Small intestine (tissue), 7 donors: ENCODE measurements around the gene ATP5F1E. TPM values are rescaled to one million over a fixed set of nuclear protein-coding genes. Genes with fewer than 3 reads are reported as not detected.

ENCODE experiments used
- DNase-seq, 2 donors: peaks; one replicate each; pipeline versions ENCODE4 v3.0.0 to v3.0.0-alpha.2; 2013
- FAIRE-seq: peaks from 2 replicates; lab custom pipeline; 2012; peaks lifted over from hg19 to GRCh38; lab: Jason Lieb, UNC
- H3K27ac ChIP-seq, 3 donors: one replicate each; pipeline ENCODE4 v1.5.1; 2013; ENCODE audit warnings: low read length in 2 of 3, mild to moderate bottlenecking in 2 of 3, control low read depth in 1 of 3, inconsistent platforms in 1 of 3, low read depth in 1 of 3, moderate library complexity in 1 of 3
- H3K27me3 ChIP-seq, 3 donors: one replicate each; pipeline ENCODE4 v1.6.1; 2013; ENCODE audit warnings: low read length in 3 of 3, inconsistent platforms in 1 of 3; ENCODE audit not compliant: control insufficient read depth in 3 of 3, insufficient read depth in 3 of 3
- H3K36me3 ChIP-seq, 3 donors: one replicate each; pipeline ENCODE4 v1.6.1; 2013; ENCODE audit warnings: low read length in 3 of 3, inconsistent platforms in 1 of 3, low read depth in 1 of 3, mild to moderate bottlenecking in 1 of 3, moderate library complexity in 1 of 3; ENCODE audit not compliant: control insufficient read depth in 3 of 3, insufficient read depth in 2 of 3
- H3K4me1 ChIP-seq, 3 donors: one replicate each; pipeline ENCODE4 v1.6.1; 2013; ENCODE audit warnings: low read length in 2 of 3, inconsistent platforms in 1 of 3, low read depth in 1 of 3, mild to moderate bottlenecking in 1 of 3, moderate library complexity in 1 of 3; ENCODE audit not compliant: control insufficient read depth in 3 of 3, insufficient read depth in 2 of 3
- H3K4me3 ChIP-seq, 3 donors: one replicate each; pipeline ENCODE4 v1.5.1; 2013; ENCODE audit warnings: low read length in 3 of 3, control low read depth in 1 of 3, inconsistent platforms in 1 of 3, low read depth in 1 of 3, mild to moderate bottlenecking in 1 of 3, moderate library complexity in 1 of 3
- H3K9me3 ChIP-seq, 2 donors: one replicate each; pipeline ENCODE4 v1.6.1; 2013; ENCODE audit warnings: low read depth in 1 of 2, low read length in 1 of 2; ENCODE audit not compliant: control insufficient read depth in 2 of 2, insufficient read depth in 1 of 2
- WGBS, 3 donors: extraction: QIAGEN DNeasy Blood & Tissue Kit; methylation state at CpG; one replicate each; pipeline ENCODE4 v1.1.7; 2013; 5-methylcytosine and 5-hydroxymethylcytosine counted together
- polyA plus RNA-seq, 4 donors: library from polyadenylated mRNA; stranded (reverse) in 3 of 4; unstranded in 1 of 4; fragments of 200-250 nt in 3 of 4; fragments of 120-200 nt in 1 of 4; gene quantifications; one replicate each; pipeline versions ENCODE4 v1.2.1 to v1.2.3, GENCODE V29; 2013
- donor health status: healthy with polysubstance abuse.
- donor health status: control.
- donor health status: control.
- donor health status: Bipolar disorder and iron deficiency.
- donor health status: healthy.

The ATP5F1E gene
- polyA plus RNA-seq, 4 donors: 49.6 to 87.5 (median 69.8) TPM

DNA sequence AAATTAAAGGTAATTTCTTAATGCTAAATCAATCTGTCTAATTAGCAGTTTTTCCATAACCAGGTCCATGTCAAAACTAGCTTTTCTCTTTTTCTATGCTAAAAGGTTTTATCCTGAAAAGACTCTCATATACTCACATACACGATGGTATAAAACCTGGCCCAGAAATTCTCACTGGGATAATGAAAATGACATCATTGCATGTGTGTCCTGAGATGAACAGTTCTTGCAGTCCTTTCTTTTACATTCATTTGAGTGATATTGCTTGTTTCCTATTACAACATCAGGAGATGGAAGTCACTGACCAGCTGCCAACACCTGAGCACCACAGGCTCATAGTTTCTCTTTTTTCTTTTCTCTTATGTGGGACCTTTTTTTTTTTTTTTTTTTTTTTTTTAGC, 18.3 kb upstream of the ATP5F1E start:
- FAIRE-seq: no peak
- no peak overlapping the region for H3K27ac ChIP-seq
- H3K27me3 ChIP-seq: no peaks in the 10 kb centered on the region
- WGBS, 3 donors: 58 to 85% (median 78%) methylated on average over 1 of the region's 1 CpG
- no peak overlapping the region for H3K4me3 ChIP-seq
- H3K9me3 ChIP-seq: no peaks in the 10 kb centered on the region
- H3K36me3 ChIP-seq: no peaks in the 10 kb centered on the region
- no peak for DNase-seq
- H3K4me1 ChIP-seq: peaks cover 0 to 15% (median 10%) of the 10 kb centered on the region in 3 donors

GRCh38 chr20:59048681-59049030, 16.5 kb upstream of the ATP5F1E start:
- Histone ChIP-seq H3K27me3 (no peaks in the 10 kb centered on the region), H3K27ac (peak overlapping the region in 2 of 3 donors; percentile 72 to 86), H3K4me1 (peaks cover 0 to 15% (median 13%) of the 10 kb centered on the region in 3 donors), H3K36me3 (no peaks in the 10 kb centered on the region), H3K4me3 (no peak overlapping the region), H3K9me3 (no peaks in the 10 kb centered on the region)
- DNase-seq (no peak), FAIRE-seq (no peak)
- WGBS, 3 donors: 74 to 88% (median 79%) methylated on average over 2 of the region's 2 CpGs

DNA sequence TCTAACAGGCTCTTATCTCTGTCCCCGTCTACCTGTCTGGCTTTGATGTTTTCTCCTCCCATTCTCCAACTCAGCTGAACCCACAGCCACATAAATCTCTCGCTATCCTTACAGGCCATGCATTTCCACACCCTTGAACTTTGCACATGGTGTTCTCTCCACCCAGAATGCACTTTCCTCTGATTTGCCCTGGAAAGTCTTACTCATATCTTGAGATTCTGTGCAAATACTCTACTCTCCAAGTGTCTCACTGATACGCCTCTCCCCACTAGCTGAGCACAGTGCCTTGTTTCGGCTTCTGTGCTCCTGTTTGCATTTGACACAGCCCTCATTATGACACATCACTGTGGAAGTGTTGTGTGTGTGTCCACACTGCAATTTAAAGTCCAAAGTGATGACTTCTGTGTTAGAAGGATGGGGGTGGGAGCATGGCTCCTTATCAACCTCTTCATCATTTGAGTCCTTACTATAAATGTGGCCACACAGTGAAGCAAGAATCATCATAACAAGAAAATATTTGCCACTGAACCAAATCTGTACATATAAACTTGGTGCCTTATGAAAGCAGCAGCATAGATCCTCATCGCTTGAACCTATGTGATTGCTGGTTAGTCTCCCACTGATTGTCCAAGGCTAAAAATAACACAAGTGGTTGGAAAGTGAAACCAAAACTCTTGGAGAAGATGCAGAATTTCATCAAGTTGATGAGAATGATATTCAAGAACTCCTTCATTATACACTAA, 16.0 kb upstream of the ATP5F1E start:
- Histone ChIP-seq H3K27me3 (no peaks in the 10 kb centered on the region), H3K27ac (peak overlapping the region; percentile 71 to 86 (median 79)), H3K36me3 (no peaks in the 10 kb centered on the region), H3K4me3 (no peak overlapping the region), H3K9me3 (no peaks in the 10 kb centered on the region), H3K4me1 (peaks cover 0 to 17% (median 17%) of the 10 kb centered on the region in 3 donors)
- WGBS, 3 donors: 16 to 49% (median 20%) methylated on average over 5 of the region's 5 CpGs
- DNase-seq: peak; percentile 93 to 99
- no peak for FAIRE-seq

DNA sequence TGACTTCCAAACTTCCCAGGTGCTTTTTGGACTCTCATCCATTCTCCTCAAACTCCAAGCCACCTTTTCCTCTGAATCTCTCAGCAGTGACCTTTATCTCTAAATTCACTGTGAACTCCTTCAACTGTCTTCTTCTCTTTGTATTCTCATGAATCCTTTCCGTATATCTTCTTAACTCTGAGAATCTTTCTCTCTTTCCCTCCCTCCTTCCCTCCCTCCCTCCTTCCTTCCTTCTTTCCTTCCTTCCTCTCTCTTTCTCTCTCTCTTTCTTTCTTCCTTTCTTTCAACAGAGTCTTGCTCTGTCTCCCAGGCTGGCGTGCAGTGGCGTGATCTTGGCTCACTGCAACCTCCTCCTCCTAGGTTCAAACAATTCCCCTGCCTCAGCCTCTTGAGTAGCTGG, 14.7 kb upstream of the ATP5F1E start:
- Histone ChIP-seq H3K9me3 (no peaks in the 10 kb centered on the region), H3K27ac (peak overlapping the region in 1 of 3 donors; percentile 79), H3K36me3 (no peaks in the 10 kb centered on the region), H3K4me1 (peaks cover 0 to 20% (median 18%) of the 10 kb centered on the region in 3 donors), H3K27me3 (no peaks in the 10 kb centered on the region), H3K4me3 (no peak overlapping the region)
- FAIRE-seq (no peak), DNase-seq (no peak)
- 74 to 83% (median 77%) methylated on average over 3 of the region's 3 CpGs for WGBS, 3 donors

DNA sequence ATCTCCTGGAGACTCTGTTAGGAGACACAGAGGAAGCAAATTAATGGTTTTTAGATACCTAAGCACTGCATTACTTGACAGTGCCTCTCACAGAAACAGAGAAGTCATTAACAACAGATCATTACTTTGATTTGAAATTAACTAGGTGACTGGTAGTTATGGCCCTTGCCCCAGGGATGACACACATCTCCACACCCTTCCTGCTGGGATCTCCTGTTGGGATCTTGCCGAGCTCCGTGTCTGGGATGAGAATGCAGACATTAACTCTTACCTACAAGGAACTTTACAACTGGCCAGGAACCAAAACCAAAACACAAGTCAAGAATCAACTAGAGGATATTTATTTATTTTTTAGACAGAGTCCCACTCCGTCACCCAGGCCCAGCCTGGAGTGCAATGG, 12.7 kb upstream of the ATP5F1E start:
- no peaks in the 10 kb centered on the region for H3K27me3 ChIP-seq
- peak overlapping the region in 1 of 3 donors; percentile 12 for H3K27ac ChIP-seq
- H3K4me3 ChIP-seq: no peak overlapping the region
- WGBS, 3 donors: 42 to 74% (median 71%) methylated on average over 3 of the region's 3 CpGs
- H3K36me3 ChIP-seq: no peaks in the 10 kb centered on the region
- DNase-seq (peak in 1 of 2 donors; percentile 78), FAIRE-seq (no peak)
- H3K4me1 ChIP-seq: peaks cover 6 to 35% (median 18%) of the 10 kb centered on the region in 3 donors
- no peaks in the 10 kb centered on the region for H3K9me3 ChIP-seq

GRCh38 chr20:59044295-59044694, 12.2 kb upstream of the ATP5F1E start:
- Histone ChIP-seq H3K4me3 (no peak overlapping the region), H3K9me3 (no peaks in the 10 kb centered on the region), H3K27me3 (no peaks in the 10 kb centered on the region), H3K4me1 (peaks cover 6 to 38% (median 18%) of the 10 kb centered on the region in 3 donors), H3K36me3 (no peaks in the 10 kb centered on the region), H3K27ac (peak overlapping the region in 1 of 3 donors; percentile 12)
- 79 to 95% (median 91%) methylated on average over 3 of the region's 3 CpGs for WGBS, 3 donors
- DNase-seq (no peak), FAIRE-seq (no peak)

DNA sequence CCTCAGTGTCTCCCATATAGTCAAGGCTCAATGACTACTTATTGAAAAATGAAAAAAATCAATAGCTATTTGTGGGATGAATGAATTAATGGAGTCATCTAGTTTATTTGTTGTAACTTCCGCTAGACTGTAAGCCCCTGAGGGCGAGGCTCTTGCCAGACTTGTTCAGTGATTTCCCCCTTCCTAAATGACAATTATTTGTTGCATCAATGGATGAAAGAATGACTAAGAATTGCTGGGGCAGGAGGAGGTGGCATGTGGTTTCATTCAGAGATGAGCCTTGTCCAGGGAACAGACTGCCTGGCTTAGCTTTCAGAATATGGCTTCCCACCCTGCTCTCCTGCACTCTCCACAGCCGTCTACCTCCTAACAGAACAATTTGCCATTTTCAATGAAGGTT, 11.6 kb upstream of the ATP5F1E start:
- peaks cover 6 to 38% (median 18%) of the 10 kb centered on the region in 3 donors for H3K4me1 ChIP-seq
- FAIRE-seq (no peak), DNase-seq (no peak)
- WGBS, 3 donors: 43 to 66% (median 53%) methylated on average over 3 of the region's 3 CpGs
- H3K36me3 ChIP-seq: no peaks in the 10 kb centered on the region
- peak overlapping the region in 1 of 3 donors; percentile 78 for H3K27ac ChIP-seq
- no peaks in the 10 kb centered on the region for H3K27me3 ChIP-seq
- H3K9me3 ChIP-seq: no peaks in the 10 kb centered on the region
- H3K4me3 ChIP-seq: no peak overlapping the region

- Histone ChIP-seq H3K4me3 (peak overlapping the region; percentile 75 to 97 (median 94)), H3K4me1 (peaks cover 6 to 31% (median 18%) of the 10 kb centered on the region in 3 donors), H3K36me3 (peaks cover 0 to 3% (median 0%) of the 10 kb centered on the region in 3 donors), H3K27me3 (no peaks in the 10 kb centered on the region), H3K27ac (peak overlapping the region; percentile 85 to 98 (median 94)), H3K9me3 (no peaks in the 10 kb centered on the region)
- no peak for FAIRE-seq
- DNase-seq: peak; percentile 97
- whole genome bisulfite sequencing, 3 donors: 5 to 13% (median 12%) methylated on average over 45 to 66 of the region's 66 CpGs
Measured at GRCh38 chr20:59042796-59043631, 10.9 kb upstream of the ATP5F1E start.
